GM18499 (cell line): ENCODE measurements around the gene BROX.
"Not testable (repeated sequence)": the region's sequence is repeated elsewhere in the genome, so short reads cannot be mapped to it uniquely, and the experiment has no call there.

Experiments used
- ATAC-seq: cut with Tn5 transposase; IDR thresholded peaks from one replicate; pipeline ENCODE4 v1.9.1; 2021; ENCODE audit warnings: moderate number of reproducible peaks; ENCODE audit not compliant: insufficient read depth, unreplicated experiment

The BROX gene

DNA sequence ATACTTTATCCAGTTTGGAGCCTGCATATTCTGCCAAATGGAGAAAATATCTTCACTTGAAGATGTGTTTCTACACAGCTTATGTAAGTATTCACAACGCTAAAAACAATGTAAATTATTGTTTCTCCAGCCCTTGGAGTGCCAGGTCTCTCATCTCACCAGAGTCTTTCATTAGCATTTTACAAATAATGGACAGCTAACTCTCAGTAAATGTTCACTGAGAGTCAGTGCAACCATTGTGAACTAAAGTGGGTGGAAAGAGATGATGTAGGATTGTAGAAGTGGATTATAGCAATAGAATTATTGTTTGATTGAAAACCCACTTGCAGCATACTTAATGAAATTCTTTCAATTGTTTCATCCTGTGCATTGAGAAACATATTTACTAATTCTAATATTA is 16.4 kb downstream of the BROX start:
- ATAC-seq, result no peak

DNA sequence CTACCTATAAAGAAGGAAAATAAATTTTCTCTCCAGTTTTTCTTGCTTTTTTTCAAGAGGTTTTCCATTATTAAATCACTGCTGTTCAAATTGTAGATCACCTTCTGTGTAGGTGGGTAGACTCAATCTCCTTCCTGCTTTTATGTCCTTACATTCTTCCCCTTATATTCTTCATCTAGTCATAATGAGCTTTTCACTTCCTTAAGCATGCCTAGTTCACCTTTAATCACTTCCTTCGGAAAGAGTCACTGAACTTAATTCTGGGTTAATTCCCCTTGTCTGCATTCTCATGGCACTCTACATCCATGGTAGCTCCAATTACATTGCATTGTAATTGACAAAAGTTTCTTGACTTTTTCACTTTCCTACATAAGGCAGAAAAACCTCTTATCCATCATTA is 18.5 kb downstream of the BROX start:
- no peak for ATAC-seq

DNA sequence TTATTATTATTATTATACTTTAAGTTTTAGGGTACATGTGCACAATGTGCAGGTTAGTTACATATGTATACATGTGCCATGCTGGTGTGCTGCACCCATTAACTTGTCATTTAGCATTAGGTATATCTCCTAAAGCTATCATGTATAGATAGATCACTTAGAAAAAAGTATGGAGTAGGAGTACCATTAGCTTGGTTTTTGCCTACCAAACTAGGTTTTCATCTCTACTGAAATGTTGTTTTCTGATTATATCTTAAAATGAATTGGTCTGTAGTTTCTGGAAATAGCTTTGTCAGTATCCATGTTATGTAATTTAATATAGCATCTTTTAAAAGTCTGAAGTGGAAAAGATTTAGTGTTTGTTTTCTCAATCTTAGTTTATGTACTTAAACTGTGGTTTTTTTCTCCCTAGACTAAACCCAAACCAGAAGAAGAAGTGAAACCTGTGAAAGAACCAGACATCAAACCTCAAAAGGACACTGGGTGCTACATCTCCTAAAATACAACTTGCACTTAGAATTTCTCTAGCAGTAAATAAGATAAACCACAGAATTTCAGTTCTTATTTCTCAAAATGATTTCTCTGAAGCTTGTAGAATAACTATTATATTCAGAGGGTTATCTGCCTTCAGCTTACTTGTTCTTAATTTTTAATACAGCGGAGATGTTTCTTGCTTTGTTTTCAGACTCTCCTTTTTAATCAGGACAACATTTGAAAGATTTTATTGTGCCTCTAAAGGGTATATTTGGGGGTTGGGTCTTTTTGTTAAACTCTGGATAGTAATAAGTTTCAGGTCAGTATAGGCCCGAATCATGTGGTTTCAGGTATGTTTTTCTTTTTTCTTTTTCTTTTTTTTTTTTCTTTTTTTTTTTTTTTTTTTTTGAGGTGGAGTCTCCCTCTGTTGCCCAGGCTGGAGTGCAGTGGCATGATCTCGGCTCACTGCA is 20.1 kb downstream of the BROX start:
- ATAC-seq, result peak; percentile 96

DNA sequence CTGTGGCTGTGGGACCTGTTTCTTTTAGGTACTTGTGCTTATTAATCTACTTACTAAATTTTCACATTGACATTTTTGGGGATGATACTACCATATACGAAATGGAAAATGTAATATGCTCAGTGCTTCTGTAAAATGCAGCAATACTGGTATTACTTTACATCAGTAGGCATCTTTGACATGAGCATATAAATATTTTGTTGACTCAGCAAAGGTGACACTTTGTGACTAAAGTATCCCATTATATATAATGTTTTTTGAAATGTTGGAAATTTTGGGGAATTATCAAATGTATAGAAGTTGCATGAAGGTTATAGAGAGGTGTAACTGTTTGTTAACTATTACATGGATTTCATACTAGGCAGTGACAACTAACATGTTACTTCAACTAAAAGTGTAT is 22.4 kb downstream of the BROX start:
- no peak for ATAC-seq

DNA sequence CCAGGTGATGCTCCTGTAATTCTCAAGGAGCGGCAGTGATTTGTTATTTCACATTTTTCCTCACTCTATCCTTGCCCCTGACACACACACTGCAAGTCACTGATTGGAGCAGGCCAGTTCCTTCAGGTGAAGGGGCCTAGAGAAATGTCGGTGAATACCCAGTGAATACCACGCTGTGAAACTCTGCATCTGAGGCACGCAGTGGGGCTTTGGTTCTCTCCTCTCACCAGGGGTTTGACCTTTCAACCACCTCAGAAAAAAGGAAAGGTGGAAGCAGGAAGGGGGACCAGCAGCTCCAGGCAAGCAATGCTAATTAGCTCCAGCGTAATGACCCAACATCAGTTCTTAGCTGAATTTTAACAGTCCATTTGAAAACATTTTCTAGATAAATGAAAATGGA is 24.1 kb downstream of the BROX start:
- ATAC-seq, result no peak

DNA sequence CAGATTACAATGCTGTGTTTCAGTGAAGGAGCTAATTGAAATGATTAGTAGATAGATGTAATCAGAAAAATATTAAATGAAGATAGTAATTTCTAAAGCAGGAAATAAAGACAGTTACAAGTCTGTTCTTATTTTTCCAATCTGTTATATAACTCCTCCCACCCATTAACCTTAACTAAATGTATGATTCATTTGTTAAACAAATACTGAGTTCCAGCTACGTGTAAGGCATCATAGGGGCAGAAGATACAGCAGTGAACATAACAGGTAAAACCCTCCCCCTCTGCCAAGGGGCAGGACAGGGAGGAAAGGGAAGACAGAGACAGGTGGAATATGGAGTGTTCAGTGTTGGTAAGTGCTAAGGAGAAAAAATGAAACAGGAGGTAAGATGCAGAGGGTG is 24.6 kb downstream of the BROX start, which contains the start of gene FAM177B:
FAM177B (plus strand) TSS at position 231 of the 400 bp plus-strand sequence. CDS start 9,344 bp downstream, outside the sequence.
- no peak for ATAC-seq

DNA sequence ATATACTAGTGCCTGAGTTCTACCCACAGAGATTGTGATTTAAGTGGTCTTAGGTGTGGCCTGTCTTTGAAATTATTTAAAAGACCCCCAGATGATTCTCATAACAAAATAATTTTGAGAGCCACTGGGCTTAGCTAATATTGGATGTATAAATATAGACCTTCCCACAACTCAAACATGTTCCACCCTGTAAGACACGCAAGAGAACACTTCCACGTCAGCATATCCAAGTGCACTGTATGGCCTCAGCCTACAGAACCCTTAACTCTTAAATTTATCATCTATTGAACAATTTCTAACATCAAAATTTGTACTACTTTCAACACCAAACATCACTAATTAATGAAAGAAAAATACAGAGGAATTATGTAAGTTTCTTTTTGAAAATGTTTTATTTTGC is 27.1 kb downstream of the BROX start:
- no peak for ATAC-seq

DNA sequence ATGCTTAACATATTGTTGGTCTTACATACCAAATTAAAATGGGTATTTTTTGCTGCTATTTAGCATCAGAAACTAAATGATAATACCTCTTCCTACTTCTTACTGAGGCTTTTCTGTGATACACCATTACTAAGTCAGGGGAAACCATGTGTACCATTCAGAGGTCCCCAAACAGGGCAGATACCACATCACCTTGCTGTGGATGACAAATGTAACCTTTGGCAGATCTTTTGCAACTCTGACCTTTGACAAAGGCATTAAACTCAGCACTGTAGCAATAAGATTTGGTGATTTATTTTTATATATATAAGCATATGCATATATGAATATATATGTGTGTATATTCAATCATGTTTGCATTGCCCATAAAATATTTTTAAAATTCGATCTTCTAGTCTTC is 27.6 kb downstream of the BROX start:
- no peak for ATAC-seq

DNA sequence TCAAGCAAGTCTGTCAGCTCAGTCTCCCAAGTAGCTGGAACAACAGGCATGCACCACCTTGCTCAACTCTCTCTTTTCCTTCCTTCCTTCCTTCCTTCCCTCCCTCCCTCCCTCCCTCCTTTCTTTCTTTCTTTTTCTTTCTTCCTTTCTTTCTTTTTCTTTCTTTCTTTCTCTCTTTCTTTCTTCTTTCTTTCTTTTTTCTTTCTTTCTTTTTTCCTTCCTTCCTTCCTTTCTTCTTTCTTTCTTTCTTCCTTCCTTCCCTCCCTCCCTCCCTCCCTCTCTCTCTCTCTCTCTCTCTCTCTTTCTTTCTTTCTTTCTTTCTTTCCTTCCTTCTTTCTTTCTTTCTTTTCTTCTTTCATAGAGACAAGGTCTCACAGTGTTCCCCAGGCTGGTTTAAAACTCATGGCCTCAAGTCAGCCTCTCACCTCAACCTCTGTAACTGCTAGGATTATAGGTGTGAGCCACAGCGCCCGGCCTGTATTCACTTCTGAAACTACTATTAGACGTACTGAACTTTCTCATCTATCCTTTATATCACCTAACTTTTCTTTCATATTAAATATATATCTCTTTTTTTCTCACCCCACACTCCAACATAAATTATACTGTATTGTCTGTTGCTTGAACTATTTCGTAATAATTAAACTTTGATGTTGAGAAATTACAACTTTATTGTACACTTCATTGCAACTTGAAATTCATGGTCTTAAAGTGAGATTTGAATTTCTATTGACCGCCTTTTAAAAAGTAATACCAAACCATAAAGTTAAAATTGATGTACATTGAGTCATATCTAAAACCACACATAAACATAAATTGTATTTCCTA is 29.5 kb downstream of the BROX start:
- not testable (repeated sequence) for ATAC-seq

DNA sequence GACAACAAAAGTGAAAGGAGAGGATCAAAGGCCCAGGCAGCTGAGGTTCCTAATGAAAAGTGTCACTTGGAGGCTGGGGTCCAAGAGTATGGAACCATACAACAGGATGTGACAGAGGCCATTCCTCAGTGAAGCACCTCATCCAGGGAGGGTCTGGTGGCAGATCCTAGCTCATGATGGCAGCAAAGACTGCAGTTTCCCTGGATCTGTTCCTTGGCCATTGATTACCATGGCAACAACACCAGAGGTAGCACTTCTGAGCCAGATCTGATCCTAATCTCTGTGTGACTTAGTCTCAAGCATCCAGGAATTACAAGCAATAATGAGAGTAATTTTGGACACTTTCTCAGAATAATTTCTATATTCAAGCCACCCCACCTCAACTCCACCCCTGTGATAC is 37.6 kb downstream of the BROX start:
- no peak for ATAC-seq

DNA sequence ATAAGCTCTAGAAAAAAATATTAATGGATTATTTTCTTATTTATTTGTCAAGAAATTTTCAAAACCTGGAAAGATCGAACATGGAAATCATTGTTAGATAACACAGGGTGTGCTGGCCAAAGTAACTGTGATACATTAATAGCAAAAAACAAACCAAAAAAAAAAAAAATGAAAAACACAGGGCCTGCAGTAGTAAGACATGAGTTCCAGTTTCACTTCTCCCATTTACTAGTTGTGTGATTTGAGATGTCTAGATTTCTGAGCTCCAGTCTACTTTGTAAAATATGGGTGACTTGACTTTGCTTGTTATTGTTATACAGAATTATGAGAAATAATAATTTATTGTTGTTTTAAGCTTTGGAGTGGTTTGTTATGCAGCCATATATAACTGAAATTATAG is 38.3 kb downstream of the BROX start:
- peak; percentile 90 for ATAC-seq

DNA sequence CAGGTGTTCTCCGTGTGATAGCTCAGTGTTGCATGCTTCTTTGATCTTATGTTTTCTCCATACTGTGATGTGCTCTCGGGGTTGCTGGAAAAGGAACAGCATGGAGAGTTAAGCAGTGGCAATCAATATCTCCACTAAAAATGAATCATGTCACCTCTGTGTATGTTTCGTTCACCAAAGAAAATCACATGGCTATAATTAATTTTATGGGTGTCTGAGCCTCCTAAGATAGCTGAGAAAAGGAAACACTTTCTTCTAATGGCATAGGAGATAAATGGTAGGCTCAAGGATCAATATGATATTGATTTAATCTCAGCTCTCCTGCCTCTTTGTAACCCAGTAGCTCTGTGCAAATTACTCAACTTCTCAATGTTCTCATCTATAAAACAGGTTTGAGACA is 38.9 kb downstream of the BROX start:
- ATAC-seq, result no peak

DNA sequence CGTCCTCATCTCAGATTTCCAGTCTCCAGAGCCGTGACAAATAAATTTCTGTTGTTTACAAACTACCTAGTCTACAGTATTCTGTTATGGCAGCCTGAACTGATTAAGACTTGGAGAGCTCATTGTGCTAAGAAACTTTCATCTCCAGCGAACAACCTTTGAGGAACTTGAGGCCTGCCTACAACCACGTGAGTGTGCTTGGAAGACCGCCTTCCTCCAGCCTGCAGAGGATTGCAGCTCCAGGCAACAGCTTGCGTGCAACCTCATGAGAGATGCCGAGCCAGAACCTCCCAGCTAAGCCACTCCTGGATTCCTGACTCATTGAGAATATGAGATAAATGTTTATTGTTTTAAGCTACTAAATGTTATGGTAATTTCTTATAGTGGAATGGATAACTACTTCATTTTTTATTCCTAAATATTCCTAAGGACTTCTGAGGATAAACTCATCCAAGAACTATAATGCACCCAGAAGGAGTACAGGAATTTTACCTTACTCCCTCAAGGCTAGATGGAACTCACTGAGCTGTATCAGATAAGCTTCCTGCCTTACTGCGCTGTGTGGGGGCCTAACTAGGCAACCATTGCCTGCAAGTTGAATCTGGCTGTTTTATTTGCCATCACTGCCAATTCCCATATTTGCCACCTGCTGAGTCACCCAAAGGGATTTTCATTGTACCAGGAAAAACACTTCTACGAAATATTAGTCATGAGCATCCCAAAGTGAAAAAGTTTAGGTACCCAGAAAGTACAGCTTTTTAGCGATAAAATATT is 42.2 kb downstream of the BROX start:
- ATAC-seq, result no peak

DNA sequence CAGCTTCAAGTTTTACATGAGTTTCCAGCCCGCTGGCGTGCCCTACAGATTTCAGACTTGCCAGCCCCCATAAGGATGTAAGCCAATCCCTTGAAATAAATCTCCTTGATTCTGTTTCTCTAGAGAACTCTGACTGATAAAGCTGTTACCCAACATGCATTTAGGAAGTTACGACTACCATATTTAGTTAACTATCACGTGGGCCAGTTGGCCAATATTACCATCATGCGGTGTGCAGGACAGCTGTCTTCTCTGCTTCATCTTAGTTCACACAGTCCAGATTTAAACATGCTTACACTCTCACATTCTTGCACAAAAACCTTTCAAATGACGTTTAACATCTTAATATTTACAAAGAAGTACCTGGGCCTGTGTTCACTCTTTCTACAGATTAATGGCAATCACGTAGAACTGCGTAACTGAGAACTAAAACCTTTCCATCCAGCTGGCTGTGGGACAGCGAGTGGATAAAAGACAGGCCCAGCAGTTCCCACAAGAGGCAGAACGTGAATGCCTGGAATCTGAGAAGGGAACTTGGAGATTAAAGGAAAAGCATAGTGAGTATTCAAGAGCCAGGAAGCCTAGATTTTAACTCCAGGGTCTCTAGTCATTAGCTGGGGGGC is 45.4 kb downstream of the BROX start:
- no peak for ATAC-seq

DNA sequence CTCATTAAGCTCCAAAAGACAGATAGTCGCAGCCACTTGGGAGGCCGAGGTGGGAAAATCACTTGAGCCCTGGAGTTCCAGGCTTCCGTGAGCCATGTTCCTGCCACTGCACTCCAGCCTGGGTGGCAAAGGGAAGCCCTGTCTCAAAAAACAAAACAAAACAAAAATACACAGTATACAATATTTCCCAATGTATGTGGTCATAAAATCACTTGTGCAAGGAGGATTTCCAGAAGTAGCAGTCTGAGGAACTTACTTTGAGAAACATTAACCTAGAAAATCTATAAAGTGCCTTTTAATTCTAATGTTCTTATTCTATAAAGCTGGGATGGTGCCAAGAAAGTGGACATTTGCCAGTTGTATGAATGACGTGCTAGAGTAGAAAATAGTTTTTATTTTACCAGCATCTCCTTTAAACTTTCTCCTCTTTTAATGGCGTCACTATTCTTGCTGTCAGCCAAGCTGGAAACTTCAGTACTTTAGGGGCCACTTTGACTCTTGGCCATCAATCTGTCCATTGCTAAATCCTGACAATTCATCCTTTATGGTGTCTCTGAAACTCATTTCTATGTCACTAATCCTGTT is 47.2 kb downstream of the BROX start:
- no peak for ATAC-seq

DNA sequence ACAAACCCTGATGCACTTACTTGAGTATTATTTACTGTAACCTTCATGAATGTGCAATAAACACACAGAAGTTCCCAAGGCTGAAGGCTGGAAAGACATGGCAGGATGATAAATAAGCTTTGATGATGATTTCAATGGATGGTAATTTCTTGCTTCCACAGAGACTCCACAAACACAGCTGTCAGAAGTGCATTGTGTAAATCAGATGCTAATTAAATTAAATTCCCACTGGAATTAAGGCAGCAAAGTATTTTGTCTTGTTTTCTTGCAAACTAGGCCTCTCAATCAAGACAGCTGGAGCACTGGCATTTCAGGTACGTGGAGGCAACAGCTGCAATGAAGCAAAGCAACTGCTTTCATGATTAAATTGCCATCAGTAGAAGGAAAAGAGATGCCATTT is 48.7 kb downstream of the BROX start:
- no peak for ATAC-seq

DNA sequence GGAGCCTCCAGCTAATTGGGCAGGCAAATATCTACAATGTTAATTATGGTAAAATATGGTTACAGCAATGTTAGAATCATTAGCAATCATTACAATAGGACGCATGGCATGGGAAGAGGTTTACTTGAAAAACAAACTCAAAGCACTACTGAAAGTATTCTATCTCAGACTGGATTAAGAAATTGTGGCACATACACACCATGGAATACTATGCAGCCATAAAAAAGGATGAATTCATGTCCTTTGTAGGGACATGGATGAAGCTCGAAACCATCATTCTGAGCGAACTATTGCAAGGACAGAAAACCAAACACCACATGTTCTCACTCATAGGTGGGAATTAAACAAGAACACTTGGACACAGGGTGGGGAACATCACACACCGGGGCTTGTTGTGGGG is 49.8 kb downstream of the BROX start:
- ATAC-seq, result not testable (repeated sequence)

DNA sequence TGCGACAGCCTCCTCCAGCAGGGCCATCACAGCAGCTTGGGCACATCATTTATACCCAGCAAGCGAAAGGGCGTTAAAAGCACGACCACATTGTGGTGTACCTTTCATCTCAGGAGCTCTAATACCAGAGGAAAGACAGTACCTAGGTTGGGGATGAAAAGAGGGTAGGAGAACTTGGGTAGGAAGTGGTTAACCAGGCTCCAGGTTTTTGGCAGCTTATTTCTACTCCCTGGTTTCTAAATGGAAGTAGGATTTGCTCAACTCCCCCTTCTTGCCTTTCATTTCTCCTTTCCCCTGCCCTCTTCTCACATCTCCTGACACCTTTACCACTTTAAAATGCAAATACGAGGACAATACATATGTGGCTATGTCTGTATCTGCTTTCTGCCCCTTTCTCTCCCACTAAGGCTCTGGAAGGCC is 54.8 kb downstream of the BROX start:
- no peak for ATAC-seq

DNA sequence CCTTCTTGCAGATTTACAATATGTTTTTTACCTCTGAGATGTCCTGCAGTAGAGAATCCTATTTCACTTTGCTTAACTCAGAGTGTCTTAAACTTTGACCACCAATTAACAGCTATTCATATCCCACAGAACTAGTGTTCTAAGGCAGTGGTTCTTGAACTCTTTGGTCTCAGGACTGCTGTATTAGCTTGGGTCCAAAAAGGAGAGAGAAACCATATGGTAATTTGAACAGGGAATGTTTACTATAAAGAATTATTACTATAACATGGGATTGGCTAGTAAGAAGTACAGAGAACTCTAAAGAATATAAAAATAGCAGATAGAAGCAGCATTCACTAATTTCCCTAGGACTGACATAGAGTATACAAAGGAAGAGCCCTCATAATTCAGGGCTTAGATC is 56.2 kb downstream of the BROX start:
- ATAC-seq, result no peak

DNA sequence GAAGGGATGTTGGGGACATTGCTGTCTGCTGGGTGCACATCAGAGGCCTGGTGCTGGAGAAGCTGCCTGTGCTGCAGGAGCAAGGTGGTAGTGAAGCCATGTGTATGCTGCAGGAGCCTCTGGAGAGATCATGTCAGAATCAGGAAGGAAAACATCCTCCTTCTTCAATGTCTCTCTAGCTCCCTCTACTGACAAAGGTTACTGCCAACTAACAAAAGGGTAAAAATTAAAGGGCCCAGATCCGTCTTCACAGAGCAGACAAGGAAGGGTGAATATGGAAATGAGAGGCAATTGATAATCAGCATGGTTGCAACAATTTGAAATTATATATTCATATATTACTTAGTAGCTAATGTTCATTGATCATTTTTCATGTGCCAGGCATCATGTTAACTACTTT is 56.8 kb downstream of the BROX start:
- no peak for ATAC-seq
